Measurements from ENCODE around the gene ARHGAP12. TPM values are rescaled to one million over a fixed set of nuclear protein-coding genes. Genes with fewer than 3 reads are reported as not detected.

Gene ARHGAP12
- total and polyA plus RNA-seq, 8 donors = 25.5 to 40.4 (median 37.3) TPM

DNA sequence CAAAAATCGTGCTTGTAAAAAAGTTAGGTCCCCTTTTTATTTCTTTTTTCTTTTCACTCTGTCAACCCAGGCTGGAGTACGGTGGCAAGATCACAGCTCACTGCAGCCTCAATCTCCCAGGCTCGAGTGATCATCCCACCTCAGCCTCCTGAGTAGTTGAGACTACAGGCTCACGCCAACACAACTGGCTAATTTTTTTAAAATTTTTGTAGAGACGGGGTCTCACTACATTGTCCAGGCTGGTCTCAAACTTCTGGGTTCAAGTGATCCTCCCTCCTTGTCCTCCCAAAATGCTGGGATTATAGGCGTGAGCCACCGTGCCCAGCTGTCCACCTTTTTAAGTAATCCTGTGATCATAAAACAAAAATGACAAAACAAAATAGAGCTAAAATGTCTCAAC, 19.4 kb upstream of the ARHGAP12 start:
- TF ChIP-seq, protein P1, sequence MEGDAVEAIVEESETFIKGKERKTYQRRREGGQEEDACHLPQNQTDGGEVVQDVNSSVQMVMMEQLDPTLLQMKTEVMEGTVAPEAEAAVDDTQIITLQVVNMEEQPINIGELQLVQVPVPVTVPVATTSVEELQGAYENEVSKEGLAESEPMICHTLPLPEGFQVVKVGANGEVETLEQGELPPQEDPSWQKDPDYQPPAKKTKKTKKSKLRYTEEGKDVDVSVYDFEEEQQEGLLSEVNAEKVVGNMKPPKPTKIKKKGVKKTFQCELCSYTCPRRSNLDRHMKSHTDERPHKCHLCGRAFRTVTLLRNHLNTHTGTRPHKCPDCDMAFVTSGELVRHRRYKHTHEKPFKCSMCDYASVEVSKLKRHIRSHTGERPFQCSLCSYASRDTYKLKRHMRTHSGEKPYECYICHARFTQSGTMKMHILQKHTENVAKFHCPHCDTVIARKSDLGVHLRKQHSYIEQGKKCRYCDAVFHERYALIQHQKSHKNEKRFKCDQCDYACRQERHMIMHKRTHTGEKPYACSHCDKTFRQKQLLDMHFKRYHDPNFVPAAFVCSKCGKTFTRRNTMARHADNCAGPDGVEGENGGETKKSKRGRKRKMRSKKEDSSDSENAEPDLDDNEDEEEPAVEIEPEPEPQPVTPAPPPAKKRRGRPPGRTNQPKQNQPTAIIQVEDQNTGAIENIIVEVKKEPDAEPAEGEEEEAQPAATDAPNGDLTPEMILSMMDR (IDR thresholded peaks at IDR 0.05) = no peak
- Histone ChIP-seq H3K27me3 (no peaks in the 10 kb centered on the region), H3K9me3 (no peaks in the 10 kb centered on the region), H3K36me3 (no peaks in the 10 kb centered on the region), H3K27ac (peak overlapping the region; percentile 28 to 39), H3K4me3 (no peak overlapping the region), H3K4me1 (peaks cover 5 to 31% of the 10 kb centered on the region in 2 donors)
- intact Hi-C loops (cut with DNase I) = loop anchor here in 1 of 2 donors (5.0 kb wide), 1 partner anchor 86 kb away; no protein-coding TSS in a partner anchor
- DNase-seq (no peak), ATAC-seq (no peak)

DNA sequence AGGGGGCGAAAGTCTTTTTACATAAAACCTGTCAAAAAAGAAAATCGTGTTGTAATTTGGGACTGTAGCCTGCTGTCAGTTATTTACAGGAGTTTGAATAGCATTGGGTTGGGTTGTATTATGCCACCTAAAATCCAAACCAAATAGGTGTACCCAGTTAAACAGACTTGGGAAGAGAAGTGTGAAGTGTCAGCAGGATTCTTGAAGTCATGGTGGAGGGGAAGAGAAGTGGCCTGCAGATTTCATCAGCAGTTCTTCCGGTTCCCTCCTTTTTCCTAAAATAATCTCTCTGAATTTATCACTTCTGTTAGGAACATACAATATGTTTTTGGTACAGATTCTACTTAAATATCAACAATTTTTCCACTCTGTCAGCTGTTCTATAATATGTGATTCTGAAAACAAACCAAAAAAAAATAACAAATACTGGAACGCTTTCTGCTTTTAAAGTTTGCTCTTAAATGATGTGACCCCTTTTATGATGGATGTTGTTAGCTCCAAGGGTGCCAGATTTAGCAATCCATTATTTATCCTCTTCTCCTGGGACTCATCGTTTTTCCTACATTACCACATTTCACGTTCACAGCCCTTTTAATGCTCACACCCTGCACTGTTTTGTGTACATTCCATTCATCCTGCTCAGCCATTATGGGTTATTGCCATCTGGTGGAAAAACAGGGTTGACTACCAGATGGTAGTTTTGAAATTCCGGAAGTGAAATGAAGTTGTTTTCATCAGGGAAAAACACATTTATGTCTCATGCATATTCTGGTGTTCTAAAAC, 18.7 kb upstream of the ARHGAP12 start:
- intact Hi-C loops (cut with DNase I) = loop anchor here in 1 of 2 donors (5.0 kb wide), 1 partner anchor 85 kb away; no protein-coding TSS in a partner anchor
- peak in 2 of 4 donors; percentile 53 to 73 for DNase-seq

GRCh38 chr10:31945392-31945791, 16.8 kb upstream of the ARHGAP12 start:
- no peaks in the 10 kb centered on the region for H3K27me3 ChIP-seq
- H3K27ac ChIP-seq = no peak overlapping the region
- peaks cover 5 to 25% of the 10 kb centered on the region in 2 donors for H3K4me1 ChIP-seq
- no peak for ATAC-seq
- H3K36me3 ChIP-seq = no peaks in the 10 kb centered on the region
- H3K9me3 ChIP-seq = no peaks in the 10 kb centered on the region
- intact Hi-C loops (cut with DNase I) = loop anchor here in 1 of 2 donors (5.0 kb wide), 1 partner anchor 83 kb away; no protein-coding TSS in a partner anchor
- DNase-seq = no peak
- H3K4me3 ChIP-seq = no peak overlapping the region
- TF ChIP-seq, protein P1 (IDR thresholded peaks at IDR 0.05) = no peak

More for the DNA sequence above, 18.7 kb upstream of the ARHGAP12 start:
- Histone ChIP-seq H3K36me3 (no peaks in the 10 kb centered on the region), H3K27me3 (no peaks in the 10 kb centered on the region), H3K27ac (peak overlapping the region; percentile 28 to 39), H3K4me1 (peaks cover 5 to 31% of the 10 kb centered on the region in 2 donors), H3K9me3 (no peaks in the 10 kb centered on the region), H3K4me3 (no peak overlapping the region)
- peak; percentile 87 for ATAC-seq
- TF ChIP-seq, protein P1 (IDR thresholded peaks at IDR 0.05) = peak in 1 of 2 donors; percentile 14

- no peaks in the 10 kb centered on the region for H3K36me3 ChIP-seq
- H3K27me3 ChIP-seq = no peaks in the 10 kb centered on the region
- intact Hi-C loops (cut with DNase I) = no loop called here
- H3K9me3 ChIP-seq = no peaks in the 10 kb centered on the region
- DNase-seq (no peak), ATAC-seq (peak; percentile 38)
- TF ChIP-seq, protein P1 (IDR thresholded peaks at IDR 0.05) = no peak
- peaks cover 5 to 31% of the 10 kb centered on the region in 2 donors for H3K4me1 ChIP-seq
- H3K27ac ChIP-seq = no peak overlapping the region
- H3K4me3 ChIP-seq = no peak overlapping the region
Measured at GRCh38 chr10:31944071-31944433, 15.4 kb upstream of the ARHGAP12 start.

- no peaks in the 10 kb centered on the region for H3K36me3 ChIP-seq
- TF ChIP-seq, protein P1 (IDR thresholded peaks at IDR 0.05) = no peak
- peak; percentile 55 for ATAC-seq
- peak in 1 of 4 donors; percentile 49 for DNase-seq
- H3K27ac ChIP-seq = no peak overlapping the region
- peaks cover 5 to 29% of the 10 kb centered on the region in 2 donors for H3K4me1 ChIP-seq
- intact Hi-C loops (cut with DNase I) = no loop called here
- H3K4me3 ChIP-seq = no peak overlapping the region
- H3K27me3 ChIP-seq = no peaks in the 10 kb centered on the region
- no peaks in the 10 kb centered on the region for H3K9me3 ChIP-seq
Measured at GRCh38 chr10:31942892-31943291, 14.3 kb upstream of the ARHGAP12 start.

Measured in left lung (tissue), 10 donors.